ENCODE measurements around the gene CPED1. TPM values are rescaled to one million over a fixed set of nuclear protein-coding genes. Genes with fewer than 3 reads are reported as not detected.

CPED1 gene
- total RNA-seq, 1 donor from 2014 or later: 14.6 TPM

- no peak overlapping the region for H3K4me3 ChIP-seq (ENCODE audit: low read length in 3 of 3)
- H3K9ac ChIP-seq (ENCODE audit: low read depth in 1 of 3, low read length in 3 of 3): no peak overlapping the region
- H3K9me3 ChIP-seq (ENCODE audit: control insufficient read depth in 3 of 3, low read length in 3 of 3): no peaks in the 10 kb centered on the region
- H3K36me3 ChIP-seq (ENCODE audit: control insufficient read depth in 3 of 3, insufficient read depth in 3 of 3, low read length in 3 of 3): peaks cover 12 to 41% (median 18%) of the 10 kb centered on the region in 3 donors
- no peaks in the 10 kb centered on the region for H3K27me3 ChIP-seq (ENCODE audit: control insufficient read depth in 3 of 3, insufficient read depth in 3 of 3, low read length in 3 of 3)
- H3K4me1 ChIP-seq (ENCODE audit: control insufficient read depth in 3 of 3, insufficient read depth in 3 of 3, low read length in 3 of 3): peaks cover 0 to 4% (median 0%) of the 10 kb centered on the region in 3 donors
- no peak overlapping the region for H3K27ac ChIP-seq (ENCODE audit: low read depth, low read length)
These were observed 284.2 kb downstream of the CPED1 start for GRCh38 chr7:121272676-121273075.

- Histone ChIP-seq H3K27ac (ENCODE audit: low read depth, low read length) (no peak overlapping the region), H3K9ac (ENCODE audit: low read depth in 1 of 3, low read length in 3 of 3) (no peak overlapping the region), H3K36me3 (ENCODE audit: control insufficient read depth in 3 of 3, insufficient read depth in 3 of 3, low read length in 3 of 3) (peaks cover 4 to 33% (median 10%) of the 10 kb centered on the region in 3 donors), H3K4me3 (ENCODE audit: low read length in 3 of 3) (no peak overlapping the region), H3K4me1 (ENCODE audit: control insufficient read depth in 3 of 3, insufficient read depth in 3 of 3, low read length in 3 of 3) (peaks cover 0 to 4% (median 0%) of the 10 kb centered on the region in 3 donors), H3K9me3 (ENCODE audit: control insufficient read depth in 3 of 3, low read length in 3 of 3) (no peaks in the 10 kb centered on the region), H3K27me3 (ENCODE audit: control insufficient read depth in 3 of 3, insufficient read depth in 3 of 3, low read length in 3 of 3) (no peaks in the 10 kb centered on the region)
These were observed 285.1 kb downstream of the CPED1 start for GRCh38 chr7:121273467-121274167.

GRCh38 chr7:121274467-121274866 lies 286.0 kb downstream of the CPED1 start:
- H3K36me3 ChIP-seq (ENCODE audit: control insufficient read depth in 3 of 3, insufficient read depth in 3 of 3, low read length in 3 of 3): peaks cover 0 to 27% (median 7%) of the 10 kb centered on the region in 3 donors
- no peaks in the 10 kb centered on the region for H3K9me3 ChIP-seq (ENCODE audit: control insufficient read depth in 3 of 3, low read length in 3 of 3)
- H3K4me3 ChIP-seq (ENCODE audit: low read length in 3 of 3): no peak overlapping the region
- no peaks in the 10 kb centered on the region for H3K27me3 ChIP-seq (ENCODE audit: control insufficient read depth in 3 of 3, insufficient read depth in 3 of 3, low read length in 3 of 3)
- H3K9ac ChIP-seq (ENCODE audit: low read depth in 1 of 3, low read length in 3 of 3): no peak overlapping the region
- H3K4me1 ChIP-seq (ENCODE audit: control insufficient read depth in 3 of 3, insufficient read depth in 3 of 3, low read length in 3 of 3): peaks cover 0 to 4% (median 0%) of the 10 kb centered on the region in 3 donors
- no peak overlapping the region for H3K27ac ChIP-seq (ENCODE audit: low read depth, low read length)

- no peak overlapping the region for H3K27ac ChIP-seq (ENCODE audit: low read depth, low read length)
- H3K9me3 ChIP-seq (ENCODE audit: control insufficient read depth in 3 of 3, low read length in 3 of 3): no peaks in the 10 kb centered on the region
- peaks cover 0 to 4% (median 0%) of the 10 kb centered on the region in 3 donors for H3K4me1 ChIP-seq (ENCODE audit: control insufficient read depth in 3 of 3, insufficient read depth in 3 of 3, low read length in 3 of 3)
- peaks cover 0 to 24% (median 3%) of the 10 kb centered on the region in 3 donors for H3K36me3 ChIP-seq (ENCODE audit: control insufficient read depth in 3 of 3, insufficient read depth in 3 of 3, low read length in 3 of 3)
- no peak overlapping the region for H3K4me3 ChIP-seq (ENCODE audit: low read length in 3 of 3)
- H3K9ac ChIP-seq (ENCODE audit: low read depth in 1 of 3, low read length in 3 of 3): no peak overlapping the region
- no peaks in the 10 kb centered on the region for H3K27me3 ChIP-seq (ENCODE audit: control insufficient read depth in 3 of 3, insufficient read depth in 3 of 3, low read length in 3 of 3)
These were observed 286.7 kb downstream of the CPED1 start for GRCh38 chr7:121275204-121275603.

- Histone ChIP-seq H3K27me3 (ENCODE audit: control insufficient read depth in 3 of 3, insufficient read depth in 3 of 3, low read length in 3 of 3) (no peaks in the 10 kb centered on the region), H3K9ac (ENCODE audit: low read depth in 1 of 3, low read length in 3 of 3) (no peak overlapping the region), H3K27ac (ENCODE audit: low read depth, low read length) (no peak overlapping the region), H3K36me3 (ENCODE audit: control insufficient read depth in 3 of 3, insufficient read depth in 3 of 3, low read length in 3 of 3) (peaks cover 0 to 28% (median 3%) of the 10 kb centered on the region in 3 donors), H3K9me3 (ENCODE audit: control insufficient read depth in 3 of 3, low read length in 3 of 3) (no peaks in the 10 kb centered on the region), H3K4me1 (ENCODE audit: control insufficient read depth in 3 of 3, insufficient read depth in 3 of 3, low read length in 3 of 3) (peaks cover 0 to 4% (median 0%) of the 10 kb centered on the region in 3 donors), H3K4me3 (ENCODE audit: low read length in 3 of 3) (no peak overlapping the region)
These were observed 287.8 kb downstream of the CPED1 start for GRCh38 chr7:121276313-121276712.

GRCh38 chr7:121278120-121279021 lies 289.9 kb downstream of the CPED1 start:
- H3K4me3 ChIP-seq (ENCODE audit: low read length in 3 of 3): no peak overlapping the region
- no peak overlapping the region for H3K9ac ChIP-seq (ENCODE audit: low read depth in 1 of 3, low read length in 3 of 3)
- peaks cover under 1 to 24% (median 2%) of the 10 kb centered on the region in 3 donors for H3K36me3 ChIP-seq (ENCODE audit: control insufficient read depth in 3 of 3, insufficient read depth in 3 of 3, low read length in 3 of 3)
- H3K9me3 ChIP-seq (ENCODE audit: control insufficient read depth in 3 of 3, low read length in 3 of 3): no peaks in the 10 kb centered on the region
- no peak overlapping the region for H3K27ac ChIP-seq (ENCODE audit: low read depth, low read length)
- peaks cover 0 to 3% (median 0%) of the 10 kb centered on the region in 3 donors for H3K4me1 ChIP-seq (ENCODE audit: control insufficient read depth in 3 of 3, insufficient read depth in 3 of 3, low read length in 3 of 3)
- H3K27me3 ChIP-seq (ENCODE audit: control insufficient read depth in 3 of 3, insufficient read depth in 3 of 3, low read length in 3 of 3): no peaks in the 10 kb centered on the region

GRCh38 chr7:121279060-121279620 lies 290.6 kb downstream of the CPED1 start:
- Histone ChIP-seq H3K9me3 (ENCODE audit: control insufficient read depth in 3 of 3, low read length in 3 of 3) (no peaks in the 10 kb centered on the region), H3K4me1 (ENCODE audit: control insufficient read depth in 3 of 3, insufficient read depth in 3 of 3, low read length in 3 of 3) (no peaks in the 10 kb centered on the region), H3K4me3 (ENCODE audit: low read length in 3 of 3) (no peak overlapping the region), H3K27me3 (ENCODE audit: control insufficient read depth in 3 of 3, insufficient read depth in 3 of 3, low read length in 3 of 3) (no peaks in the 10 kb centered on the region), H3K9ac (ENCODE audit: low read depth in 1 of 3, low read length in 3 of 3) (no peak overlapping the region), H3K27ac (ENCODE audit: low read depth, low read length) (no peak overlapping the region), H3K36me3 (ENCODE audit: control insufficient read depth in 3 of 3, insufficient read depth in 3 of 3, low read length in 3 of 3) (peaks cover 4 to 31% (median 6%) of the 10 kb centered on the region in 3 donors)

GRCh38 chr7:121279822-121280221 lies 291.3 kb downstream of the CPED1 start:
- no peak overlapping the region for H3K4me3 ChIP-seq (ENCODE audit: low read length in 3 of 3)
- peak overlapping the region in 1 of 3 donors; percentile 14 for H3K9ac ChIP-seq (ENCODE audit: low read depth in 1 of 3, low read length in 3 of 3)
- no peaks in the 10 kb centered on the region for H3K9me3 ChIP-seq (ENCODE audit: control insufficient read depth in 3 of 3, low read length in 3 of 3)
- no peak overlapping the region for H3K27ac ChIP-seq (ENCODE audit: low read depth, low read length)
- peaks cover 4 to 33% (median 6%) of the 10 kb centered on the region in 3 donors for H3K36me3 ChIP-seq (ENCODE audit: control insufficient read depth in 3 of 3, insufficient read depth in 3 of 3, low read length in 3 of 3)
- no peaks in the 10 kb centered on the region for H3K4me1 ChIP-seq (ENCODE audit: control insufficient read depth in 3 of 3, insufficient read depth in 3 of 3, low read length in 3 of 3)
- H3K27me3 ChIP-seq (ENCODE audit: control insufficient read depth in 3 of 3, insufficient read depth in 3 of 3, low read length in 3 of 3): no peaks in the 10 kb centered on the region

- no peak overlapping the region for H3K27ac ChIP-seq (ENCODE audit: low read depth, low read length)
- H3K9me3 ChIP-seq (ENCODE audit: control insufficient read depth in 3 of 3, low read length in 3 of 3): no peaks in the 10 kb centered on the region
- no peaks in the 10 kb centered on the region for H3K27me3 ChIP-seq (ENCODE audit: control insufficient read depth in 3 of 3, insufficient read depth in 3 of 3, low read length in 3 of 3)
- H3K4me3 ChIP-seq (ENCODE audit: low read length in 3 of 3): no peak overlapping the region
- peaks cover 4 to 30% (median 6%) of the 10 kb centered on the region in 3 donors for H3K36me3 ChIP-seq (ENCODE audit: control insufficient read depth in 3 of 3, insufficient read depth in 3 of 3, low read length in 3 of 3)
- H3K9ac ChIP-seq (ENCODE audit: low read depth in 1 of 3, low read length in 3 of 3): no peak overlapping the region
- no peaks in the 10 kb centered on the region for H3K4me1 ChIP-seq (ENCODE audit: control insufficient read depth in 3 of 3, insufficient read depth in 3 of 3, low read length in 3 of 3)
These were observed 292.1 kb downstream of the CPED1 start for GRCh38 chr7:121280656-121281055.
